ENCODE data around the gene IL1F10.

- no peak for TF ChIP-seq CTCF (IDR thresholded peaks at IDR 0.05; ENCODE audit: low read depth, low read length, poor library complexity, severe bottlenecking)
- TF ChIP-seq EZH2phosphoT487 (IDR thresholded peaks at IDR 0.05; ENCODE audit: borderline replicate concordance, low read length) = no peak
Measured at GRCh38 chr2:113041871-113042270, 25.9 kb upstream of the IL1F10 start.

Data from DOHH2 (cell line).